ENCODE data around the gene PRKCA. TPM values are rescaled to one million over a fixed set of nuclear protein-coding genes. Genes with fewer than 3 reads are reported as not detected.

PRKCA gene
- total and polyA plus RNA-seq, 9 of the 15 experiments (the other 6 are each of a cell fraction or from before 2014, with no cell fraction given), result 3.2 to 33.0 (median 17.8) TPM

DNA sequence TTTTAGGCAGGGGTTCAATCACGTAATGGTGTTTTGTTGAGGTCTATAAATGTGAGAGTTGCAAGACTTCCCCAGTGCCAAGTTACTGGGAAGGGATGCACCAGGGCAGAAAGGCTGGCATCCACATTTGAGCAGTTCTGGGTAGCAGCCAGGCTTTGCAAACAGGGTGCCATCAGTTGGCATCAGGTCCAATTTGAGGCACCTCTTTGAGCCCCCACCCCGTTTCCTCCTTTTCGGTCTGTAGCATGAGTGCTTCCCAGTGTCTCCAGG, 389.9 kb downstream of the PRKCA start:
- no TSS peak for BruUV-seq (replicated peaks)
- FAIRE-seq (no peak), ATAC-seq (no peak), DNase-seq (ENCODE audit: extremely low read depth in 1 of 4, low spot score in 3 of 4) (no peak)
- in situ Hi-C loops (cut with MboI), result no loop called here
- CTCF ChIA-PET (ENCODE audit: low intra/inter-chr PET ratio), result no interaction called here
- intact Hi-C loops (cut with micrococcal nuclease), result no loop called here
- POLR2A ChIA-PET, result no interaction called here
- Histone ChIP-seq H3K27ac (ENCODE audit: extremely low read depth, low read depth, low read length) (no peak overlapping the region), H3K4me3 (no peak overlapping the region), H3K27me3 (ENCODE audit: control insufficient read depth in 2 of 2, insufficient read depth in 2 of 2, low read length in 2 of 2) (no peaks in the 10 kb centered on the region), H3K4me2 (ENCODE audit: insufficient read depth, low read length) (no peak overlapping the region), H3K9me3 (replicated peaks; ENCODE audit: control insufficient read depth, insufficient read depth, low read depth, low read length) (peaks cover 5% of the 10 kb centered on the region; the same call in 1 of the 2 replicates), H3K36me3 (ENCODE audit: control insufficient read depth, insufficient read depth, low read length) (peaks cover 54% of the 10 kb centered on the region), H3K9ac (ENCODE audit: insufficient read depth in 1 of 2, low read depth in 2 of 2, low read length in 2 of 2) (no peak overlapping the region), H2AFZ (ENCODE audit: low read depth, low read length) (no peak overlapping the region), H3K79me2 (ENCODE audit: control insufficient read depth, insufficient read depth, low read length) (no peaks in the 10 kb centered on the region), H4K20me1 (replicated peaks; ENCODE audit: control insufficient read depth, insufficient read depth, low read length) (no peaks in the 10 kb centered on the region), H3K4me1 (replicated peaks in 1 of 2; ENCODE audit: control insufficient read depth in 2 of 2, insufficient read depth in 2 of 2, low read length in 2 of 2) (no peaks in the 10 kb centered on the region), H3K9me1 (ENCODE audit: control insufficient read depth, insufficient read depth, low read length) (no peaks in the 10 kb centered on the region)
- TF ChIP-seq BCL6 (CRISPR knock-in tag; IDR thresholded peaks at IDR 0.05) (no peak), TRIM24 (IDR thresholded peaks at IDR 0.05) (no peak), U2AF2 (optimal IDR thresholded peaks at IDR 0.05; ENCODE audit: low read depth, low read length) (no peak), ELF4 (CRISPR knock-in tag; IDR thresholded peaks at IDR 0.05) (no peak), BCOR (IDR thresholded peaks at IDR 0.05) (no peak), ATF7 (IDR thresholded peaks at IDR 0.05) (no peak), RFX5 (IDR thresholded peaks at IDR 0.05; ENCODE audit: low read depth, low read length) (no peak), SMARCA5 (IDR thresholded peaks at IDR 0.05) (no peak), ARID3A (IDR thresholded peaks at IDR 0.05; ENCODE audit: borderline replicate concordance, low read depth, low read length) (no peak), SRSF9 (IDR thresholded peaks at IDR 0.05; ENCODE audit: borderline replicate concordance, low read depth, low read length) (no peak), TAL1 (IDR thresholded peaks at IDR 0.05) (no peak), TCF7L2 (IDR thresholded peaks at IDR 0.05; ENCODE audit: low read depth, low read length) (no peak)
- TF ChIP-seq, protein P1, sequence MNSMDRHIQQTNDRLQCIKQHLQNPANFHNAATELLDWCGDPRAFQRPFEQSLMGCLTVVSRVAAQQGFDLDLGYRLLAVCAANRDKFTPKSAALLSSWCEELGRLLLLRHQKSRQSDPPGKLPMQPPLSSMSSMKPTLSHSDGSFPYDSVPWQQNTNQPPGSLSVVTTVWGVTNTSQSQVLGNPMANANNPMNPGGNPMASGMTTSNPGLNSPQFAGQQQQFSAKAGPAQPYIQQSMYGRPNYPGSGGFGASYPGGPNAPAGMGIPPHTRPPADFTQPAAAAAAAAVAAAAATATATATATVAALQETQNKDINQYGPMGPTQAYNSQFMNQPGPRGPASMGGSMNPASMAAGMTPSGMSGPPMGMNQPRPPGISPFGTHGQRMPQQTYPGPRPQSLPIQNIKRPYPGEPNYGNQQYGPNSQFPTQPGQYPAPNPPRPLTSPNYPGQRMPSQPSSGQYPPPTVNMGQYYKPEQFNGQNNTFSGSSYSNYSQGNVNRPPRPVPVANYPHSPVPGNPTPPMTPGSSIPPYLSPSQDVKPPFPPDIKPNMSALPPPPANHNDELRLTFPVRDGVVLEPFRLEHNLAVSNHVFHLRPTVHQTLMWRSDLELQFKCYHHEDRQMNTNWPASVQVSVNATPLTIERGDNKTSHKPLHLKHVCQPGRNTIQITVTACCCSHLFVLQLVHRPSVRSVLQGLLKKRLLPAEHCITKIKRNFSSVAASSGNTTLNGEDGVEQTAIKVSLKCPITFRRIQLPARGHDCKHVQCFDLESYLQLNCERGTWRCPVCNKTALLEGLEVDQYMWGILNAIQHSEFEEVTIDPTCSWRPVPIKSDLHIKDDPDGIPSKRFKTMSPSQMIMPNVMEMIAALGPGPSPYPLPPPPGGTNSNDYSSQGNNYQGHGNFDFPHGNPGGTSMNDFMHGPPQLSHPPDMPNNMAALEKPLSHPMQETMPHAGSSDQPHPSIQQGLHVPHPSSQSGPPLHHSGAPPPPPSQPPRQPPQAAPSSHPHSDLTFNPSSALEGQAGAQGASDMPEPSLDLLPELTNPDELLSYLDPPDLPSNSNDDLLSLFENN (IDR thresholded peaks at IDR 0.05; ENCODE audit: low read depth in 2 of 2, low read length in 2 of 2), result no peak
- TF ChIP-seq, protein P2, sequence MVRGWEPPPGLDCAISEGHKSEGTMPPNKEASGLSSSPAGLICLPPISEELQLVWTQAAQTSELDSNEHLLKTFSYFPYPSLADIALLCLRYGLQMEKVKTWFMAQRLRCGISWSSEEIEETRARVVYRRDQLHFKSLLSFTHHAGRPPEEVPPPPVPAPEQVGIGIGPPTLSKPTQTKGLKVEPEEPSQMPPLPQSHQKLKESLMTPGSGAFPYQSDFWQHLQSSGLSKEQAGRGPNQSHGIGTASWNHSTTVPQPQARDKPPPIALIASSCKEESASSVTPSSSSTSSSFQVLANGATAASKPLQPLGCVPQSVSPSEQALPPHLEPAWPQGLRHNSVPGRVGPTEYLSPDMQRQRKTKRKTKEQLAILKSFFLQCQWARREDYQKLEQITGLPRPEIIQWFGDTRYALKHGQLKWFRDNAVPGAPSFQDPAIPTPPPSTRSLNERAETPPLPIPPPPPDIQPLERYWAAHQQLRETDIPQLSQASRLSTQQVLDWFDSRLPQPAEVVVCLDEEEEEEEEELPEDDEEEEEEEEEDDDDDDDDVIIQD (CRISPR knock-in tag; IDR thresholded peaks at IDR 0.05), result no peak
- TF ChIP-seq, protein P3, sequence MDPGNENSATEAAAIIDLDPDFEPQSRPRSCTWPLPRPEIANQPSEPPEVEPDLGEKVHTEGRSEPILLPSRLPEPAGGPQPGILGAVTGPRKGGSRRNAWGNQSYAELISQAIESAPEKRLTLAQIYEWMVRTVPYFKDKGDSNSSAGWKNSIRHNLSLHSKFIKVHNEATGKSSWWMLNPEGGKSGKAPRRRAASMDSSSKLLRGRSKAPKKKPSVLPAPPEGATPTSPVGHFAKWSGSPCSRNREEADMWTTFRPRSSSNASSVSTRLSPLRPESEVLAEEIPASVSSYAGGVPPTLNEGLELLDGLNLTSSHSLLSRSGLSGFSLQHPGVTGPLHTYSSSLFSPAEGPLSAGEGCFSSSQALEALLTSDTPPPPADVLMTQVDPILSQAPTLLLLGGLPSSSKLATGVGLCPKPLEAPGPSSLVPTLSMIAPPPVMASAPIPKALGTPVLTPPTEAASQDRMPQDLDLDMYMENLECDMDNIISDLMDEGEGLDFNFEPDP (CRISPR knock-in tag; IDR thresholded peaks at IDR 0.05), result no peak
- 91% methylated on average over 1 of the region's 3 CpGs for WGBS (ENCODE audit: insufficient coverage, low coverage, missing lambda C conversion rate)

Measured in K562 (cell line).